SK-N-SH (cell line): ENCODE data around the gene EEF2K.

Experiments
- EP300 ChIP-seq, 2 experiments: IDR thresholded peaks; 2 replicates each; pipeline versions ENCODE4 v1.4.0 to v1.6.1; 2012; ENCODE audit warnings: borderline replicate concordance in 1 of 2, low read depth in 1 of 2, low read length in 1 of 2
- FOSL2 ChIP-seq: IDR thresholded peaks from 2 replicates; pipeline ENCODE4 v1.4.0; 2012; ENCODE audit warnings: low read depth, mild to moderate bottlenecking, moderate library complexity, borderline replicate concordance
- FOXM1 ChIP-seq: IDR thresholded peaks from 2 replicates; pipeline ENCODE4 v1.4.0; 2012; ENCODE audit warnings: low read depth, mild to moderate bottlenecking
- MXI1 ChIP-seq: IDR thresholded peaks from 2 replicates; pipeline ENCODE4 v1.6.1; 2012; ENCODE audit warnings: mild to moderate bottlenecking, low read depth, low read length, improper control_type of control experiment
- POLR2AphosphoS5 ChIP-seq: IDR thresholded peaks from 2 replicates; pipeline ENCODE4 v1.6.1; 2012; ENCODE audit warnings: low read depth, low read length
- RXRA ChIP-seq: IDR thresholded peaks from 2 replicates; pipeline ENCODE4 v1.4.0; 2012; ENCODE audit warnings: low read depth, mild to moderate bottlenecking, borderline replicate concordance
- SIN3A ChIP-seq: IDR thresholded peaks from 2 replicates; pipeline ENCODE4 v1.6.1; 2012; ENCODE audit warnings: low read depth, mild to moderate bottlenecking, low read length, moderate library complexity, borderline replicate concordance
- SMC3 ChIP-seq: IDR thresholded peaks from 2 replicates; pipeline ENCODE4 v1.6.1; 2012; ENCODE audit warnings: low read depth, low read length, improper control_type of control experiment
- TAF1 ChIP-seq: IDR thresholded peaks from 2 replicates; pipeline ENCODE4 v1.6.1; 2012; ENCODE audit warnings: low read depth, mild to moderate bottlenecking, low read length, moderate library complexity, borderline replicate concordance
- TF ChIP-seq, protein P1 (sequence below): fragments of 200-600 bp; sonication (generic); IDR thresholded peaks from 2 replicates; pipeline ENCODE4 v1.6.1; 2017; ENCODE audit warnings: antibody characterized with exemption, mild to moderate bottlenecking, moderate library complexity
- TF ChIP-seq, protein P2 (sequence below): IDR thresholded peaks from 2 replicates; pipeline ENCODE4; 2012

DNA sequence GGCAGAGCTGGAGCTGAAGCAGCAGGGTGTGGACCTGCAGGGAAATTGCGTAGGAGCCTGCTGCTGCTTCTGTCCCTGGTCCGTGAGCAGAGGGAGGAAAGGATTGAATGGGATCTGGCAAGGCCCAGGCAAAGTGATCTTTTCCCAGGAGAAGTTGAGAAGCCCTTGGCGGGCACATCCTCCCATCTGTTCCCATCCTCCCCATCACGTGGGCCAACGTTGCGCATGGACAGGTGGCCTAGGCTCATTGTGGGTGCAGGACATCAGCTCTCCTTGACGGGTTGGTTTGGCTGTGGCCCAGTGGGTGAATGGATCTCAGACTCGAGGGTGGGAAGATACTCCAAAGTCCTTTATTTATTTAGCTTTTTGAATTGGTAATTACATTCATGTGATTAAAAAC lies 61.7 kb downstream of the EEF2K start:
- no peak for TF ChIP-seq FOSL2
- no peak for TF ChIP-seq EP300 (IDR thresholded peaks at IDR 0.05; ENCODE audit: borderline replicate concordance in 1 of 2, low read depth in 1 of 2, low read length in 1 of 2)
- TF ChIP-seq, protein P1, sequence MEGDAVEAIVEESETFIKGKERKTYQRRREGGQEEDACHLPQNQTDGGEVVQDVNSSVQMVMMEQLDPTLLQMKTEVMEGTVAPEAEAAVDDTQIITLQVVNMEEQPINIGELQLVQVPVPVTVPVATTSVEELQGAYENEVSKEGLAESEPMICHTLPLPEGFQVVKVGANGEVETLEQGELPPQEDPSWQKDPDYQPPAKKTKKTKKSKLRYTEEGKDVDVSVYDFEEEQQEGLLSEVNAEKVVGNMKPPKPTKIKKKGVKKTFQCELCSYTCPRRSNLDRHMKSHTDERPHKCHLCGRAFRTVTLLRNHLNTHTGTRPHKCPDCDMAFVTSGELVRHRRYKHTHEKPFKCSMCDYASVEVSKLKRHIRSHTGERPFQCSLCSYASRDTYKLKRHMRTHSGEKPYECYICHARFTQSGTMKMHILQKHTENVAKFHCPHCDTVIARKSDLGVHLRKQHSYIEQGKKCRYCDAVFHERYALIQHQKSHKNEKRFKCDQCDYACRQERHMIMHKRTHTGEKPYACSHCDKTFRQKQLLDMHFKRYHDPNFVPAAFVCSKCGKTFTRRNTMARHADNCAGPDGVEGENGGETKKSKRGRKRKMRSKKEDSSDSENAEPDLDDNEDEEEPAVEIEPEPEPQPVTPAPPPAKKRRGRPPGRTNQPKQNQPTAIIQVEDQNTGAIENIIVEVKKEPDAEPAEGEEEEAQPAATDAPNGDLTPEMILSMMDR: no peak
- no peak for TF ChIP-seq MXI1
- TF ChIP-seq FOXM1: no peak
- TF ChIP-seq, protein P2, sequence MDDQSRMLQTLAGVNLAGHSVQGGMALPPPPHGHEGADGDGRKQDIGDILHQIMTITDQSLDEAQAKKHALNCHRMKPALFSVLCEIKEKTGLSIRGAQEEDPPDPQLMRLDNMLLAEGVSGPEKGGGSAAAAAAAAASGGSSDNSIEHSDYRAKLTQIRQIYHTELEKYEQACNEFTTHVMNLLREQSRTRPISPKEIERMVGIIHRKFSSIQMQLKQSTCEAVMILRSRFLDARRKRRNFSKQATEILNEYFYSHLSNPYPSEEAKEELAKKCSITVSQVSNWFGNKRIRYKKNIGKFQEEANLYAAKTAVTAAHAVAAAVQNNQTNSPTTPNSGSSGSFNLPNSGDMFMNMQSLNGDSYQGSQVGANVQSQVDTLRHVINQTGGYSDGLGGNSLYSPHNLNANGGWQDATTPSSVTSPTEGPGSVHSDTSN: no peak
- no peak for TF ChIP-seq TAF1
- TF ChIP-seq POLR2AphosphoS5: no peak
- TF ChIP-seq RXRA: no peak
- TF ChIP-seq SMC3: no peak
- TF ChIP-seq SIN3A: no peak
